GM12878 (cell line): ENCODE measurements around the gene ZNF544. TPM values are rescaled to one million over a fixed set of nuclear protein-coding genes. Genes with fewer than 3 reads are reported as not detected.

Source experiments
- ATAC-seq: fragments of 200-7000 bp; cut with Tn5 transposase; 3 replicates; pipeline ENCODE4 v1.9.1; 2020; ENCODE audit warnings: mild to moderate bottlenecking, moderate library complexity
- BruUV-seq: library from RNA; stranded (reverse); fragments of 400-500 nt; replicated peaks from 2 replicates; lab custom pipeline; 2021; lab: Mats Ljungman, UMichigan
- CTCF ChIA-PET: fragments of 300-600 bp; sonication (Branson Sonifier 250); formaldehyde crosslinking; extraction: SDS; loops from one replicate; lab custom pipeline; 2021; ENCODE audit warnings: inconsistent platforms; lab: Yijun Ruan, JAX
- POLR2A ChIA-PET: fragments of 350-600 bp; formaldehyde crosslinking; extraction: SDS; loops from one replicate; lab custom pipeline; 2021; ENCODE audit warnings: inconsistent platforms; lab: Charles Lee
- RAD21 ChIA-PET: fragments of 300-600 bp; sonication (Branson Sonifier 250); formaldehyde crosslinking; loops from one replicate; lab custom pipeline; 2023; ENCODE audit warnings: antibody characterized with exemption; ENCODE audit not compliant: unreplicated experiment; lab: Charles Lee
- SMC1A ChIA-PET: fragments of 300-600 bp; sonication (Branson Sonifier 250); formaldehyde crosslinking; loops from one replicate; lab custom pipeline; 2023; ENCODE audit not compliant: unreplicated experiment, uncharacterized antibody; lab: Charles Lee
- DNase-seq: peaks from one replicate; pipeline ENCODE4 v3.0.0-alpha.2; 2011; ENCODE audit warnings: low read depth, low spot score
- FAIRE-seq: peaks from 3 replicates; lab custom pipeline; 2011; peaks lifted over from hg19 to GRCh38; lab: Jason Lieb, UNC
- H2AFZ ChIP-seq: 2 replicates; pipeline ENCODE4 v1.6.0; 2011; ENCODE audit warnings: low read depth, low read length, control low read depth; ENCODE audit not compliant: control insufficient read depth
- H3K27ac ChIP-seq: 2 replicates; pipeline ENCODE4 v1.5.1; 2011; ENCODE audit warnings: control low read depth; ENCODE audit not compliant: control insufficient read depth, insufficient read depth
- H3K27me3 ChIP-seq, 2 experiments: replicated peaks in 1 of 2; 2 replicates each; pipeline versions ENCODE4 v1.6.0 to v1.6.1; 2011; ENCODE audit warnings: low read length in 1 of 2; ENCODE audit not compliant: control insufficient read depth in 2 of 2, insufficient read depth in 2 of 2
- H3K36me3 ChIP-seq, 2 experiments: 2 replicates each; pipeline ENCODE4 v1.5.1; 2011; ENCODE audit warnings: low read length in 1 of 2; ENCODE audit not compliant: control insufficient read depth in 2 of 2, insufficient read depth in 2 of 2
- H3K4me1 ChIP-seq: 2 replicates; pipeline ENCODE4 v1.6.1; 2011; ENCODE audit warnings: mild to moderate bottlenecking, low read length, moderate library complexity, mixed read lengths; ENCODE audit not compliant: control insufficient read depth, insufficient read depth
- H3K4me2 ChIP-seq: 2 replicates; pipeline ENCODE4 v1.6.0; 2011; ENCODE audit warnings: control low read depth; ENCODE audit not compliant: control insufficient read depth, insufficient read depth
- H3K4me3 ChIP-seq: fragments of 200-600 bp; sonication (generic); 2 replicates; pipeline ENCODE4 v1.5.1; 2016
- H3K79me2 ChIP-seq: 2 replicates; pipeline ENCODE4 v1.6.0; 2011; ENCODE audit warnings: low read length; ENCODE audit not compliant: control insufficient read depth, insufficient read depth
- H3K9ac ChIP-seq: 2 replicates; pipeline ENCODE4 v1.8.0; 2011; ENCODE audit warnings: low read length, control low read depth, mixed read lengths; ENCODE audit not compliant: control insufficient read depth, insufficient read depth
- H3K9me3 ChIP-seq: replicated peaks from 3 replicates; pipeline ENCODE4 v1.5.1; 2011; ENCODE audit warnings: mild to moderate bottlenecking, low read length; ENCODE audit not compliant: control insufficient read depth, insufficient read depth
- H4K20me1 ChIP-seq: 2 replicates; pipeline ENCODE4 v1.6.0; 2011; ENCODE audit not compliant: control insufficient read depth, insufficient read depth
- RFX5 ChIP-seq: IDR thresholded peaks from 2 replicates; pipeline ENCODE4 v1.6.1; 2011; ENCODE audit warnings: low read depth, low read length, improper control_type of control experiment
- SP1 ChIP-seq: IDR thresholded peaks from one replicate; pipeline ENCODE4 v1.6.1; 2011; ENCODE audit warnings: low read depth, low read length
- SRF ChIP-seq, 2 experiments: IDR thresholded peaks; 2 replicates each; pipeline ENCODE4 v1.6.1; 2011; ENCODE audit warnings: low read depth in 2 of 2, low read length in 2 of 2, mild to moderate bottlenecking in 1 of 2, moderate library complexity in 1 of 2
- WGBS: methylation state at CpG from one replicate; pipeline ENCODE4 v1.1.6; 2016; ENCODE audit warnings: low lambda C conversion rate; ENCODE audit not compliant: insufficient replicate concordance, insufficient coverage; ENCODE audit errors: missing lambda C conversion rate; 5-methylcytosine and 5-hydroxymethylcytosine counted together
- in situ Hi-C: fragments of 300-500 bp; cut with MboI; formaldehyde crosslinking; loops from 9 replicates; pipeline ENCODE4 v1.14.3; 2018; ENCODE audit warnings: mixed read lengths
- intact Hi-C: fragments of 100-400 bp; cut with micrococcal nuclease; formaldehyde crosslinking; loops from one replicate; pipeline ENCODE4 v1.14.2; 2022; ENCODE audit not compliant: unreplicated experiment
- polyA plus RNA-seq, 11 experiments: library from polyadenylated mRNA; depleted of rRNA in 4 of 11; unstranded in 6 of 11; stranded (reverse) in 5 of 11; fragments of >200 nt; fragmentation: Nextera tagmentation in 4 of 11; fragmentation: Illumina TruSeq in 1 of 11; extraction: Ambion mirVana in 4 of 11; extraction: Trizol in 1 of 11; gene quantifications; 1 replicate in 1 of 11; 2 replicates in 10 of 11; pipeline versions ENCODE4 v1.2.1 to v1.2.3, GENCODE V29; 2011 to 2016; ENCODE audit warnings: inconsistent platforms in 2 of 11, missing spikeins in 2 of 11, low read depth in 1 of 11
- total RNA-seq, 4 experiments: library from RNA; depleted of rRNA in 3 of 4; stranded (reverse); fragments of >200 nt in 3 of 4; fragmentation: Illumina TruSeq in 1 of 4; extraction: Trizol in 1 of 4; gene quantifications; 2 replicates each; pipeline versions ENCODE4 v1.2.1 to v1.2.3, GENCODE V29; 2013 to 2021
- TF ChIP-seq, protein P1 (sequence below): IDR thresholded peaks from 2 replicates; pipeline ENCODE4 v1.6.1; 2012; ENCODE audit warnings: low read length, inconsistent platforms
- TF ChIP-seq, protein P2 (sequence below): fragments of 450-650 bp; formaldehyde crosslinking; IDR thresholded peaks from 2 replicates; pipeline ENCODE4 v1.4.0; 2022; ENCODE audit warnings: mild to moderate bottlenecking, moderate library complexity
- TF ChIP-seq, protein P3 (sequence below): fragments of 450-650 bp; conservative IDR thresholded peaks from 2 replicates; pipeline ENCODE4 v1.6.1; 2017; ENCODE audit warnings: mild to moderate bottlenecking, moderate library complexity
- TF ChIP-seq, protein P4 (sequence below): fragments of 450-650 bp; formaldehyde crosslinking; IDR thresholded peaks from 2 replicates; pipeline ENCODE4 v1.4.0; 2020; ENCODE audit warnings: mild to moderate bottlenecking, moderate library complexity

Gene ZNF544
- total and polyA plus RNA-seq, 10 of the 15 experiments (the other 5 are each of a cell fraction or from before 2014, with no cell fraction given), result 27.3 to 70.1 (median 42.6) TPM

DNA sequence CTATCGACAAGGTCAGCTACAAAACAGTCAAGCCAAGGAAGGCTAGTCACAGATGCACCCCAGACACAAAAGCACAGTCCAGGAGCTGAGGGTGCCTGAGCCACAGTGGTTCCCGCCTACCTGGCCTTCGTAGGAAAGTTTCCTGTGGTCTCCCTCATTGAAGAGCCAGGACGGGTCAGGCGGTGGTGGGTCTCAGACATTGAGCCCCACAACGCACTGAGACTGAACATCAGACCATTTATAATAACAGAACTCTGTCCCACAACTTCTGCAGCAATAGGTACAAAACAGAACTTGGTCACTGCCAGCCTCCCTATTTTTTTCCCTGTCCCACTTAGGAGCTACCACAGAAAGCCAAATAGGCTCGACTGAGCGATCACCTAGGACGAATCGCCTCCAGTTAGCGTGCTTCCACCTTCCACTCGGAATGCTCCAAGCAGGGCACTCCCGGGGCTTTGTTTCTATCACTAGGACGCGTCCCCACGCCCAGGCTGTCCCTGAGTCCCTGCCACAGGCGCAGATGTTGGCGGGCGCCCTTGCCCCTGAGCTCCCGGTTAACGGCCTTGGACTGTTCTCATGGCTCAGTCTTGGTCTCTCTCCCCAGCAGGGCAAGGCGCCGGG is 640 bp upstream of the ZNF544 start:
- intact Hi-C loops (loop anchor here (10.0 kb wide), 1 partner anchor 77 kb away; the partner anchor contains the start of gene ERVK3-1), in situ Hi-C loops (no loop called here)
- 9% methylated on average over 23 of the region's 23 CpGs for WGBS
- peak overlapping the region; percentile 88 for H3K27ac ChIP-seq
- no peak for DNase-seq
- peak overlapping the region; percentile 98 for H2AFZ ChIP-seq
- H3K4me2 ChIP-seq, result peak overlapping the region; percentile 96
- FAIRE-seq, result no peak
- CTCF ChIA-PET, result interaction anchor here (0.8 to 1.5 kb wide), 3 partner anchors 35 to 292 kb away, joined by 3 to 5 read pairs (median 3); partner anchors contain the start of genes ZBTB45 and ZSCAN22
- no peak for TF ChIP-seq RFX5
- no peak for TF ChIP-seq SP1
- TF ChIP-seq, protein P1, sequence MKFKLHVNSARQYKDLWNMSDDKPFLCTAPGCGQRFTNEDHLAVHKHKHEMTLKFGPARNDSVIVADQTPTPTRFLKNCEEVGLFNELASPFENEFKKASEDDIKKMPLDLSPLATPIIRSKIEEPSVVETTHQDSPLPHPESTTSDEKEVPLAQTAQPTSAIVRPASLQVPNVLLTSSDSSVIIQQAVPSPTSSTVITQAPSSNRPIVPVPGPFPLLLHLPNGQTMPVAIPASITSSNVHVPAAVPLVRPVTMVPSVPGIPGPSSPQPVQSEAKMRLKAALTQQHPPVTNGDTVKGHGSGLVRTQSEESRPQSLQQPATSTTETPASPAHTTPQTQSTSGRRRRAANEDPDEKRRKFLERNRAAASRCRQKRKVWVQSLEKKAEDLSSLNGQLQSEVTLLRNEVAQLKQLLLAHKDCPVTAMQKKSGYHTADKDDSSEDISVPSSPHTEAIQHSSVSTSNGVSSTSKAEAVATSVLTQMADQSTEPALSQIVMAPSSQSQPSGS, result no peak
- TF ChIP-seq, protein P2, sequence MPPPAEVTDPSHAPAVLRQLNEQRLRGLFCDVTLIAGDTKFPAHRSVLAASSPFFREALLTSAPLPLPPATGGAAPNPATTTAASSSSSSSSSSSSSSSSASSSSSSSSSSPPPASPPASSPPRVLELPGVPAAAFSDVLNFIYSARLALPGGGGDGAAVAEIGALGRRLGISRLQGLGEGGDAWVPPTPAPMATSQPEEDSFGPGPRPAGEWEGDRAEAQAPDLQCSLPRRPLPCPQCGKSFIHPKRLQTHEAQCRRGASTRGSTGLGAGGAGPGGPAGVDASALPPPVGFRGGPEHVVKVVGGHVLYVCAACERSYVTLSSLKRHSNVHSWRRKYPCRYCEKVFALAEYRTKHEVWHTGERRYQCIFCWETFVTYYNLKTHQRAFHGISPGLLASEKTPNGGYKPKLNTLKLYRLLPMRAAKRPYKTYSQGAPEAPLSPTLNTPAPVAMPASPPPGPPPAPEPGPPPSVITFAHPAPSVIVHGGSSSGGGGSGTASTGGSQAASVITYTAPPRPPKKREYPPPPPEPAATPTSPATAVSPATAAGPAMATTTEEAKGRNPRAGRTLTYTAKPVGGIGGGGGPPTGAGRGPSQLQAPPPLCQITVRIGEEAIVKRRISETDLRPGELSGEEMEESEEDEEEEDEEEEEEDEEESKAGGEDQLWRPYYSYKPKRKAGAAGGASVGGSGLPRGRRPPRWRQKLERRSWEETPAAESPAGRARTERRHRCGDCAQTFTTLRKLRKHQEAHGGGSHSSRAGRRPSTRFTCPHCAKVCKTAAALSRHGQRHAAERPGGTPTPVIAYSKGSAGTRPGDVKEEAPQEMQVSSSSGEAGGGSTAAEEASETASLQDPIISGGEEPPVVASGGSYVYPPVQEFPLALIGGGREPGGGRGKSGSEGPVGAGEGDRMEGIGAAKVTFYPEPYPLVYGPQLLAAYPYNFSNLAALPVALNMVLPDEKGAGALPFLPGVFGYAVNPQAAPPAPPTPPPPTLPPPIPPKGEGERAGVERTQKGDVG (CRISPR knock-in tag), result no peak
- TF ChIP-seq, protein P3, sequence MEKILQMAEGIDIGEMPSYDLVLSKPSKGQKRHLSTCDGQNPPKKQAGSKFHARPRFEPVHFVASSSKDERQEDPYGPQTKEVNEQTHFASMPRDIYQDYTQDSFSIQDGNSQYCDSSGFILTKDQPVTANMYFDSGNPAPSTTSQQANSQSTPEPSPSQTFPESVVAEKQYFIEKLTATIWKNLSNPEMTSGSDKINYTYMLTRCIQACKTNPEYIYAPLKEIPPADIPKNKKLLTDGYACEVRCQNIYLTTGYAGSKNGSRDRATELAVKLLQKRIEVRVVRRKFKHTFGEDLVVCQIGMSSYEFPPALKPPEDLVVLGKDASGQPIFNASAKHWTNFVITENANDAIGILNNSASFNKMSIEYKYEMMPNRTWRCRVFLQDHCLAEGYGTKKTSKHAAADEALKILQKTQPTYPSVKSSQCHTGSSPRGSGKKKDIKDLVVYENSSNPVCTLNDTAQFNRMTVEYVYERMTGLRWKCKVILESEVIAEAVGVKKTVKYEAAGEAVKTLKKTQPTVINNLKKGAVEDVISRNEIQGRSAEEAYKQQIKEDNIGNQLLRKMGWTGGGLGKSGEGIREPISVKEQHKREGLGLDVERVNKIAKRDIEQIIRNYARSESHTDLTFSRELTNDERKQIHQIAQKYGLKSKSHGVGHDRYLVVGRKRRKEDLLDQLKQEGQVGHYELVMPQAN, result peak; percentile 45
- TF ChIP-seq, protein P4, sequence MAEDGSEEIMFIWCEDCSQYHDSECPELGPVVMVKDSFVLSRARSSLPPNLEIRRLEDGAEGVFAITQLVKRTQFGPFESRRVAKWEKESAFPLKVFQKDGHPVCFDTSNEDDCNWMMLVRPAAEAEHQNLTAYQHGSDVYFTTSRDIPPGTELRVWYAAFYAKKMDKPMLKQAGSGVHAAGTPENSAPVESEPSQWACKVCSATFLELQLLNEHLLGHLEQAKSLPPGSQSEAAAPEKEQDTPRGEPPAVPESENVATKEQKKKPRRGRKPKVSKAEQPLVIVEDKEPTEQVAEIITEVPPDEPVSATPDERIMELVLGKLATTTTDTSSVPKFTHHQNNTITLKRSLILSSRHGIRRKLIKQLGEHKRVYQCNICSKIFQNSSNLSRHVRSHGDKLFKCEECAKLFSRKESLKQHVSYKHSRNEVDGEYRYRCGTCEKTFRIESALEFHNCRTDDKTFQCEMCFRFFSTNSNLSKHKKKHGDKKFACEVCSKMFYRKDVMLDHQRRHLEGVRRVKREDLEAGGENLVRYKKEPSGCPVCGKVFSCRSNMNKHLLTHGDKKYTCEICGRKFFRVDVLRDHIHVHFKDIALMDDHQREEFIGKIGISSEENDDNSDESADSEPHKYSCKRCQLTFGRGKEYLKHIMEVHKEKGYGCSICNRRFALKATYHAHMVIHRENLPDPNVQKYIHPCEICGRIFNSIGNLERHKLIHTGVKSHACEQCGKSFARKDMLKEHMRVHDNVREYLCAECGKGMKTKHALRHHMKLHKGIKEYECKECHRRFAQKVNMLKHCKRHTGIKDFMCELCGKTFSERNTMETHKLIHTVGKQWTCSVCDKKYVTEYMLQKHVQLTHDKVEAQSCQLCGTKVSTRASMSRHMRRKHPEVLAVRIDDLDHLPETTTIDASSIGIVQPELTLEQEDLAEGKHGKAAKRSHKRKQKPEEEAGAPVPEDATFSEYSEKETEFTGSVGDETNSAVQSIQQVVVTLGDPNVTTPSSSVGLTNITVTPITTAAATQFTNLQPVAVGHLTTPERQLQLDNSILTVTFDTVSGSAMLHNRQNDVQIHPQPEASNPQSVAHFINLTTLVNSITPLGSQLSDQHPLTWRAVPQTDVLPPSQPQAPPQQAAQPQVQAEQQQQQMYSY (CRISPR knock-in tag), result no peak
- no peak for TF ChIP-seq SRF (IDR thresholded peaks at IDR 0.05; ENCODE audit: low read depth in 2 of 2, low read length in 2 of 2)
- TF ChIP-seq, all 136 proteins: peak for 1
- ATAC-seq, result peak; percentile 8
- ChIA-PET RAD21 (interaction anchor here (0.7 kb wide), 1 partner anchor 135 kb away, joined by 3 read pairs; the partner anchor contains the start of gene ZNF497), POLR2A (interaction anchor here (0.6 to 1.7 kb wide), 6 partner anchors 12 to 795 kb away, joined by 3 to 5 read pairs (median 4); partner anchors contain the start of gene ZNF497), SMC1A (interaction anchor here (1.0 to 1.5 kb wide), 2 partner anchors 32 to 292 kb away, joined by 3 to 4 read pairs; no protein-coding TSS in a partner anchor)
- Histone ChIP-seq H3K27me3 (no peaks in the 10 kb centered on the region), H4K20me1 (no peaks in the 10 kb centered on the region), H3K79me2 (peaks cover 25% of the 10 kb centered on the region), H3K4me3 (peak overlapping the region; percentile 85), H3K9ac (peak overlapping the region; percentile 90), H3K36me3 (peaks cover 14 to 26% of the 10 kb centered on the region in 2 experiments), H3K9me3 (peaks cover 17% of the 10 kb centered on the region; the same call in 2 of the 3 replicates), H3K4me1 (peaks cover 9% of the 10 kb centered on the region)
- TSS peak; percentile 99 for BruUV-seq
